Activated T-cell treated with anti-CD3 and anti-CD28 coated beads, Interleukin-2, amount 50 U/mL, for 24 hours (primary cell): ENCODE data around the gene MREG.

Source experiments
- DNase-seq: peaks from one replicate; pipeline ENCODE4 v3.0.0-alpha.2; 2020
- H3K27ac Mint-ChIP-seq: 2 replicates; pipeline ENCODE4 v1.8.0; 2020; ENCODE audit warnings: mild to moderate bottlenecking, mixed read lengths
- H3K27me3 Mint-ChIP-seq: 2 replicates; pipeline ENCODE4 v1.8.0; 2020; ENCODE audit warnings: mixed read lengths
- H3K36me3 Mint-ChIP-seq: 2 replicates; pipeline ENCODE4 v1.8.0; 2020; ENCODE audit warnings: low read depth, mixed read lengths
- H3K4me1 Mint-ChIP-seq: 2 replicates; pipeline ENCODE4 v1.8.0; 2020; ENCODE audit warnings: low read depth, mixed read lengths
- H3K4me3 Mint-ChIP-seq: 2 replicates; pipeline ENCODE4 v1.8.0; 2020; ENCODE audit warnings: mild to moderate bottlenecking, moderate library complexity, mixed read lengths
- H3K9me3 Mint-ChIP-seq: 2 replicates; pipeline ENCODE4 v1.8.0; 2020; ENCODE audit warnings: mixed read lengths

MREG gene

GRCh38 chr2:215915441-215915840 lies 97.9 kb downstream of the MREG start:
- no peak overlapping the region for H3K4me3 Mint-ChIP-seq
- H3K36me3 Mint-ChIP-seq: no peaks in the 10 kb centered on the region
- peaks cover 5% of the 10 kb centered on the region for H3K4me1 Mint-ChIP-seq
- H3K9me3 Mint-ChIP-seq: no peaks in the 10 kb centered on the region
- H3K27me3 Mint-ChIP-seq: peaks cover 12% of the 10 kb centered on the region
- no peak for DNase-seq
- no peak overlapping the region for H3K27ac Mint-ChIP-seq

- no peak overlapping the region for H3K4me3 Mint-ChIP-seq
- H3K9me3 Mint-ChIP-seq: no peaks in the 10 kb centered on the region
- H3K36me3 Mint-ChIP-seq: no peaks in the 10 kb centered on the region
- H3K27ac Mint-ChIP-seq: no peak overlapping the region
- DNase-seq: no peak
- H3K4me1 Mint-ChIP-seq: peaks cover 5% of the 10 kb centered on the region
- peaks cover 12% of the 10 kb centered on the region for H3K27me3 Mint-ChIP-seq
Observed at GRCh38 chr2:215914777-215915165, 98.6 kb downstream of the MREG start.

GRCh38 chr2:215914054-215914776 lies 99.1 kb downstream of the MREG start:
- H3K27me3 Mint-ChIP-seq: peaks cover 12% of the 10 kb centered on the region
- H3K4me3 Mint-ChIP-seq: no peak overlapping the region
- H3K9me3 Mint-ChIP-seq: no peaks in the 10 kb centered on the region
- no peaks in the 10 kb centered on the region for H3K36me3 Mint-ChIP-seq
- H3K4me1 Mint-ChIP-seq: peaks cover 5% of the 10 kb centered on the region
- no peak overlapping the region for H3K27ac Mint-ChIP-seq
- no peak for DNase-seq

GRCh38 chr2:215912299-215912842 lies 101.0 kb downstream of the MREG start:
- Mint-ChIP-seq H3K4me3 (no peak overlapping the region), H3K4me1 (no peaks in the 10 kb centered on the region), H3K27ac (no peak overlapping the region), H3K27me3 (peaks cover 15% of the 10 kb centered on the region), H3K9me3 (no peaks in the 10 kb centered on the region), H3K36me3 (no peaks in the 10 kb centered on the region)
- no peak for DNase-seq

- H3K27me3 Mint-ChIP-seq: peaks cover 15% of the 10 kb centered on the region
- H3K27ac Mint-ChIP-seq: no peak overlapping the region
- H3K4me3 Mint-ChIP-seq: no peak overlapping the region
- no peaks in the 10 kb centered on the region for H3K9me3 Mint-ChIP-seq
- H3K4me1 Mint-ChIP-seq: no peaks in the 10 kb centered on the region
- DNase-seq: no peak
- no peaks in the 10 kb centered on the region for H3K36me3 Mint-ChIP-seq
Observed at GRCh38 chr2:215911301-215912085, 101.9 kb downstream of the MREG start.

GRCh38 chr2:215910180-215910579 lies 103.2 kb downstream of the MREG start:
- Mint-ChIP-seq H3K4me3 (no peak overlapping the region), H3K9me3 (no peaks in the 10 kb centered on the region), H3K36me3 (no peaks in the 10 kb centered on the region), H3K27ac (no peak overlapping the region), H3K4me1 (no peaks in the 10 kb centered on the region), H3K27me3 (peaks cover 14% of the 10 kb centered on the region)
- DNase-seq: no peak

GRCh38 chr2:215907147-215907546 lies 106.2 kb downstream of the MREG start:
- Mint-ChIP-seq H3K27ac (no peak overlapping the region), H3K4me3 (no peak overlapping the region), H3K36me3 (no peaks in the 10 kb centered on the region), H3K27me3 (peaks cover 13% of the 10 kb centered on the region), H3K4me1 (no peaks in the 10 kb centered on the region), H3K9me3 (no peaks in the 10 kb centered on the region)
- DNase-seq: no peak

- DNase-seq: no peak
- H3K36me3 Mint-ChIP-seq: no peaks in the 10 kb centered on the region
- no peaks in the 10 kb centered on the region for H3K9me3 Mint-ChIP-seq
- no peak overlapping the region for H3K27ac Mint-ChIP-seq
- no peaks in the 10 kb centered on the region for H3K4me1 Mint-ChIP-seq
- peaks cover 16% of the 10 kb centered on the region for H3K27me3 Mint-ChIP-seq
- H3K4me3 Mint-ChIP-seq: no peak overlapping the region
Observed at GRCh38 chr2:215906458-215906857, 106.9 kb downstream of the MREG start.

GRCh38 chr2:215905691-215906090 lies 107.7 kb downstream of the MREG start:
- DNase-seq: no peak
- Mint-ChIP-seq H3K27me3 (peaks cover 16% of the 10 kb centered on the region), H3K36me3 (no peaks in the 10 kb centered on the region), H3K4me3 (no peak overlapping the region), H3K9me3 (no peaks in the 10 kb centered on the region), H3K4me1 (no peaks in the 10 kb centered on the region), H3K27ac (no peak overlapping the region)

GRCh38 chr2:215904101-215904500 lies 109.2 kb downstream of the MREG start:
- H3K4me1 Mint-ChIP-seq: no peaks in the 10 kb centered on the region
- H3K36me3 Mint-ChIP-seq: no peaks in the 10 kb centered on the region
- H3K4me3 Mint-ChIP-seq: no peak overlapping the region
- H3K9me3 Mint-ChIP-seq: no peaks in the 10 kb centered on the region
- DNase-seq: no peak
- peaks cover 16% of the 10 kb centered on the region for H3K27me3 Mint-ChIP-seq
- H3K27ac Mint-ChIP-seq: no peak overlapping the region

GRCh38 chr2:215903203-215903602 lies 110.1 kb downstream of the MREG start:
- Mint-ChIP-seq H3K4me1 (no peaks in the 10 kb centered on the region), H3K27ac (no peak overlapping the region), H3K36me3 (no peaks in the 10 kb centered on the region), H3K9me3 (no peaks in the 10 kb centered on the region), H3K4me3 (no peak overlapping the region), H3K27me3 (peaks cover 13% of the 10 kb centered on the region)
- DNase-seq: no peak

- peaks cover 13% of the 10 kb centered on the region for H3K27me3 Mint-ChIP-seq
- no peaks in the 10 kb centered on the region for H3K36me3 Mint-ChIP-seq
- H3K9me3 Mint-ChIP-seq: no peaks in the 10 kb centered on the region
- no peak for DNase-seq
- no peaks in the 10 kb centered on the region for H3K4me1 Mint-ChIP-seq
- no peak overlapping the region for H3K27ac Mint-ChIP-seq
- H3K4me3 Mint-ChIP-seq: no peak overlapping the region
Observed at GRCh38 chr2:215901796-215902195, 111.6 kb downstream of the MREG start.

GRCh38 chr2:215900843-215901242 lies 112.5 kb downstream of the MREG start:
- Mint-ChIP-seq H3K9me3 (no peaks in the 10 kb centered on the region), H3K27ac (no peak overlapping the region), H3K4me3 (no peak overlapping the region), H3K36me3 (no peaks in the 10 kb centered on the region), H3K4me1 (no peaks in the 10 kb centered on the region), H3K27me3 (peaks cover 13% of the 10 kb centered on the region)
- DNase-seq: no peak

- Mint-ChIP-seq H3K36me3 (no peaks in the 10 kb centered on the region), H3K9me3 (no peaks in the 10 kb centered on the region), H3K27ac (no peak overlapping the region), H3K27me3 (peaks cover 11% of the 10 kb centered on the region), H3K4me1 (no peaks in the 10 kb centered on the region), H3K4me3 (no peak overlapping the region)
- no peak for DNase-seq
Observed at GRCh38 chr2:215900203-215900611, 113.1 kb downstream of the MREG start.
